HL-60 (cell line): ENCODE results near the gene ROR2.

Experiments
- DNase-seq, 2 experiments: peaks; one replicate each; pipeline ENCODE4 v3.0.0-alpha.2; 2010 to 2020; ENCODE audit warnings: low read depth in 1 of 2, low spot score in 1 of 2
- H3K27ac ChIP-seq: fragments of 250-450 bp; sonication (Bioruptor Pico); replicated peaks from 2 replicates; pipeline ENCODE4 v1.5.1; 2020; ENCODE audit warnings: mild to moderate bottlenecking, moderate library complexity
- H3K27me3 ChIP-seq: fragments of 250-450 bp; sonication (Bioruptor Pico); 2 replicates; pipeline ENCODE4 v1.5.1; 2021; ENCODE audit warnings: mild to moderate bottlenecking, moderate library complexity; ENCODE audit not compliant: insufficient read depth, poor library complexity, severe bottlenecking
- H3K4me3 ChIP-seq: replicated peaks from 2 replicates; pipeline ENCODE4 v1.5.1; 2011; ENCODE audit warnings: mild to moderate bottlenecking, control low read depth, low read length; ENCODE audit not compliant: insufficient read depth
- CTCF ChIP-seq: IDR thresholded peaks from one replicate; pipeline ENCODE4 v1.5.1; 2011; ENCODE audit warnings: low read length, control low read depth, inconsistent platforms; ENCODE audit not compliant: insufficient read depth
- GABPA ChIP-seq: IDR thresholded peaks from 2 replicates; pipeline ENCODE4 v1.6.1; 2012; ENCODE audit warnings: low read depth
- POLR2AphosphoS5 ChIP-seq: IDR thresholded peaks from 2 replicates; pipeline ENCODE4 v1.6.1; 2012; ENCODE audit warnings: low read depth
- REST ChIP-seq: IDR thresholded peaks from 2 replicates; pipeline ENCODE4 v1.6.1; 2012; ENCODE audit warnings: low read depth; ENCODE audit not compliant: insufficient replicate concordance
- SPI1 ChIP-seq: IDR thresholded peaks from 2 replicates; pipeline ENCODE4 v1.6.1; 2012; ENCODE audit warnings: low read depth, mild to moderate bottlenecking, borderline replicate concordance

ROR2 gene

GRCh38 chr9:91832322-91832721 lies 117.7 kb downstream of the ROR2 start:
- Histone ChIP-seq H3K27ac (no peak overlapping the region), H3K27me3 (no peaks in the 10 kb centered on the region), H3K4me3 (no peak overlapping the region)
- no peak for DNase-seq
- TF ChIP-seq CTCF = no peak
- TF ChIP-seq REST = no peak
- TF ChIP-seq SPI1 = no peak
- no peak for TF ChIP-seq GABPA
- no peak for TF ChIP-seq POLR2AphosphoS5

GRCh38 chr9:91825866-91826265 lies 124.2 kb downstream of the ROR2 start:
- no peak for DNase-seq
- Histone ChIP-seq H3K4me3 (no peak overlapping the region), H3K27me3 (no peaks in the 10 kb centered on the region), H3K27ac (no peak overlapping the region)
- no peak for TF ChIP-seq GABPA
- no peak for TF ChIP-seq REST
- TF ChIP-seq SPI1 = no peak
- TF ChIP-seq CTCF = no peak
- TF ChIP-seq POLR2AphosphoS5 = no peak

GRCh38 chr9:91825422-91825821 lies 124.6 kb downstream of the ROR2 start:
- Histone ChIP-seq H3K27ac (no peak overlapping the region), H3K27me3 (no peaks in the 10 kb centered on the region), H3K4me3 (no peak overlapping the region)
- TF ChIP-seq REST (no peak), SPI1 (no peak), GABPA (no peak), POLR2AphosphoS5 (no peak)
- no peak for DNase-seq
